HEK293 (cell line): ENCODE data around the gene UGT1A9.

Source experiments
- CTCF ChIA-PET: fragments of 350-600 bp; formaldehyde crosslinking; extraction: SDS; loops from one replicate; lab custom pipeline; 2021; ENCODE audit warnings: antibody characterized with exemption; lab: Yijun Ruan, JAX
- POLR2A ChIA-PET: fragments of 300-600 bp; formaldehyde crosslinking; extraction: SDS; loops from one replicate; lab custom pipeline; 2020; ENCODE audit warnings: antibody characterized with exemption, inconsistent platforms; lab: Yijun Ruan, JAX
- H3K27ac ChIP-seq: fragments of 200-500 bp; sonication (Bioruptor generic); 2 replicates; pipeline ENCODE4 v1.5.1; 2014; ENCODE audit warnings: low read depth, low read length, control low read depth, inconsistent platforms; ENCODE audit errors: extremely low read depth
- H3K36me3 ChIP-seq, 2 experiments: fragments of 200-500 bp in 1 of 2; sonication (Bioruptor generic) in 1 of 2; 1 replicate in 1 of 2; 2 replicates in 1 of 2; pipeline ENCODE4 v1.5.1; 2014 to 2017; ENCODE audit warnings: inconsistent platforms in 2 of 2, low read length in 2 of 2; ENCODE audit not compliant: control insufficient read depth in 2 of 2, insufficient read depth in 1 of 2
- H3K4me1 ChIP-seq: fragments of 200-500 bp; sonication (Bioruptor generic); 2 replicates; pipeline ENCODE4 v1.5.1; 2014; ENCODE audit warnings: mild to moderate bottlenecking, low read length, inconsistent platforms; ENCODE audit not compliant: control insufficient read depth, insufficient read depth
- H3K4me3 ChIP-seq: 2 replicates; pipeline ENCODE4 v1.5.1; 2011; ENCODE audit warnings: low read depth, mild to moderate bottlenecking, control low read depth, low read length, moderate library complexity
- H3K9me3 ChIP-seq: fragments of 200-500 bp; sonication (Bioruptor generic); 2 replicates; pipeline ENCODE4 v1.5.1; 2014; ENCODE audit warnings: low read depth, low read length, inconsistent platforms; ENCODE audit not compliant: control insufficient read depth, insufficient read depth
- HOXA7 ChIP-seq: sonication (generic); formaldehyde crosslinking; IDR thresholded peaks from 2 replicates; pipeline ENCODE4 v1.8.1; 2022; ENCODE audit warnings: missing genetic modification reagents, borderline replicate concordance
- KLF16 ChIP-seq: fragments of 450-650 bp; formaldehyde crosslinking; IDR thresholded peaks from 2 replicates; pipeline ENCODE4 v1.5.1; 2017; ENCODE audit warnings: missing biosample characterization, missing genetic modification characterization
- MEIS1 ChIP-seq: sonication (generic); formaldehyde crosslinking; IDR thresholded peaks from 2 replicates; pipeline ENCODE4 v1.8.1; 2022; ENCODE audit warnings: missing genetic modification reagents, mild to moderate bottlenecking, borderline replicate concordance
- PRDM1 ChIP-seq: fragments of 450-650 bp; formaldehyde crosslinking; IDR thresholded peaks from 2 replicates; pipeline ENCODE4; 2016; ENCODE audit warnings: missing biosample characterization, missing genetic modification characterization
- SP2 ChIP-seq: fragments of 450-650 bp; formaldehyde crosslinking; IDR thresholded peaks from 2 replicates; pipeline ENCODE4 v1.5.1; 2016; ENCODE audit warnings: missing biosample characterization, missing genetic modification characterization
- SP3 ChIP-seq: fragments of 450-650 bp; formaldehyde crosslinking; IDR thresholded peaks from 2 replicates; pipeline ENCODE4 v1.5.1; 2016; ENCODE audit warnings: missing biosample characterization, missing genetic modification characterization
- ZBTB17 ChIP-seq: fragments of 450-650 bp; formaldehyde crosslinking; IDR thresholded peaks from 2 replicates; pipeline ENCODE4 v1.5.1; 2016; ENCODE audit warnings: missing biosample characterization, missing genetic modification characterization
- ZNF146 ChIP-seq: fragments of 450-650 bp; formaldehyde crosslinking; IDR thresholded peaks from 2 replicates; pipeline ENCODE4 v1.5.1; 2016; ENCODE audit warnings: missing biosample characterization, missing genetic modification characterization
- ZNF274 ChIP-seq, 2 experiments: fragments of 200-500 bp in 1 of 2; fragments of 450-650 bp in 1 of 2; sonication (Bioruptor generic) in 1 of 2; formaldehyde crosslinking in 1 of 2; IDR thresholded peaks; 2 replicates each; pipeline versions ENCODE4 v1.5.1 to v1.6.1; 2014 to 2016; ENCODE audit warnings: borderline replicate concordance in 1 of 2, inconsistent platforms in 1 of 2, low read length in 1 of 2, missing biosample characterization in 1 of 2, missing genetic modification characterization in 1 of 2
- ZNF292 ChIP-seq: fragments of 450-650 bp; formaldehyde crosslinking; IDR thresholded peaks from 2 replicates; pipeline ENCODE4 v1.5.1; 2016; ENCODE audit warnings: low read depth, missing biosample characterization, missing genetic modification characterization, borderline replicate concordance
- ZNF37A ChIP-seq: fragments of 450-650 bp; IDR thresholded peaks from 2 replicates; pipeline ENCODE4 v1.5.1; 2018; ENCODE audit warnings: missing biosample characterization, missing genetic modification characterization
- ZNF416 ChIP-seq: fragments of 450-650 bp; formaldehyde crosslinking; IDR thresholded peaks from 2 replicates; pipeline ENCODE4 v1.5.1; 2016; ENCODE audit warnings: missing biosample characterization, missing genetic modification characterization
- ZNF473 ChIP-seq: fragments of 450-650 bp; formaldehyde crosslinking; IDR thresholded peaks from 2 replicates; pipeline ENCODE4 v1.5.1; 2017; ENCODE audit warnings: missing biosample characterization, missing genetic modification characterization
- ZNF585B ChIP-seq: fragments of 450-650 bp; formaldehyde crosslinking; IDR thresholded peaks from 2 replicates; pipeline ENCODE4 v1.5.1; 2016; ENCODE audit warnings: missing biosample characterization, missing genetic modification characterization
- ZNF624 ChIP-seq: fragments of 450-650 bp; formaldehyde crosslinking; IDR thresholded peaks from 2 replicates; pipeline ENCODE4 v1.5.1; 2017; ENCODE audit warnings: missing biosample characterization, missing genetic modification characterization
- ZNF626 ChIP-seq: fragments of 450-650 bp; sonication (Bioruptor Pico); formaldehyde crosslinking; IDR thresholded peaks from 2 replicates; pipeline ENCODE4 v1.5.1; 2018; ENCODE audit warnings: missing biosample characterization, missing genetic modification characterization, inconsistent platforms
- ZNF664 ChIP-seq: fragments of 450-650 bp; formaldehyde crosslinking; IDR thresholded peaks from 2 replicates; pipeline ENCODE4 v1.5.1; 2016; ENCODE audit warnings: missing biosample characterization, missing genetic modification characterization
- ZNF677 ChIP-seq: fragments of 450-650 bp; IDR thresholded peaks from 2 replicates; pipeline ENCODE4 v1.5.0; 2018; ENCODE audit warnings: missing biosample characterization, mild to moderate bottlenecking, missing genetic modification characterization, moderate library complexity
- ZNF707 ChIP-seq: fragments of 450-650 bp; formaldehyde crosslinking; IDR thresholded peaks from 2 replicates; pipeline ENCODE4 v1.5.1; 2016; ENCODE audit warnings: missing biosample characterization, missing genetic modification characterization
- ZNF792 ChIP-seq: fragments of 450-650 bp; formaldehyde crosslinking; IDR thresholded peaks from 2 replicates; pipeline ENCODE4 v1.5.1; 2016; ENCODE audit warnings: missing biosample characterization, missing genetic modification characterization
- ZNF830 ChIP-seq: fragments of 450-650 bp; IDR thresholded peaks from 2 replicates; pipeline ENCODE4 v1.5.0; 2018; ENCODE audit warnings: missing biosample characterization, missing genetic modification characterization, low read depth, mild to moderate bottlenecking, moderate library complexity
- TF ChIP-seq, protein P1 (sequence below): fragments of 450-650 bp; formaldehyde crosslinking; IDR thresholded peaks from 2 replicates; pipeline ENCODE4 v1.5.1; 2016; ENCODE audit warnings: missing biosample characterization, missing genetic modification characterization
- TF ChIP-seq, protein P2 (sequence below): fragments of 450-650 bp; formaldehyde crosslinking; IDR thresholded peaks from 2 replicates; pipeline ENCODE4 v1.5.1; 2016; ENCODE audit warnings: missing biosample characterization, missing genetic modification characterization
- TF ChIP-seq, protein P3 (sequence below): fragments of 450-650 bp; formaldehyde crosslinking; IDR thresholded peaks from 2 replicates; pipeline ENCODE4 v1.5.1; 2016; ENCODE audit warnings: missing biosample characterization, missing genetic modification characterization
- TF ChIP-seq, protein P4 (sequence below): fragments of 450-650 bp; formaldehyde crosslinking; IDR thresholded peaks from 2 replicates; pipeline ENCODE4 v1.5.1; 2017; ENCODE audit warnings: missing biosample characterization, missing genetic modification characterization

UGT1A9 gene

DNA sequence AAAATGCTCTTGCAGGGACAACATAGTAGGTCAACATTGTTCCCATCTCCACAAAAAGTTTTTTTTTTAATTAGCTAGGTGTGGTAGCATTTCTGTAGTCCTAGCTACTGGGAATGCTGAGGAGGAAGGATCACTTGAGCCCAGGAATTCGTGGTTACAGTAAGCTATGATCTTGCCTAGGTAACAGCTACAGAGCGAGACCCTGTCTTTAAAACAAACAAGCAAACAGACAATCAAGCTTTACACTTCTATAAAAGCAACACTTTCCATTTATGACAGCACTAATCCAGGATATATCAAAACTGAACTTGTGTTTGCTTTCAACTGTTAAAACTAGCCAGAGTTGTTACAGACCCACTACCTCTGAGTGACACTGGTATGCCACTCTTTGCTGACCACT lies 69.2 kb downstream of the UGT1A9 start:
- TF ChIP-seq ZNF37A (tag by site-specific recombination) (no peak), ZNF664 (tag by site-specific recombination) (no peak), MEIS1 (CRISPR knock-in tag) (no peak), ZNF792 (tag by site-specific recombination) (no peak), ZNF677 (no peak), PRDM1 (tag by site-specific recombination) (no peak), ZNF416 (tag by site-specific recombination) (no peak), ZNF830 (no peak), HOXA7 (CRISPR knock-in tag) (no peak), ZNF626 (no peak), ZBTB17 (tag by site-specific recombination) (no peak), SP3 (tag by site-specific recombination) (no peak)
- TF ChIP-seq, protein P1, sequence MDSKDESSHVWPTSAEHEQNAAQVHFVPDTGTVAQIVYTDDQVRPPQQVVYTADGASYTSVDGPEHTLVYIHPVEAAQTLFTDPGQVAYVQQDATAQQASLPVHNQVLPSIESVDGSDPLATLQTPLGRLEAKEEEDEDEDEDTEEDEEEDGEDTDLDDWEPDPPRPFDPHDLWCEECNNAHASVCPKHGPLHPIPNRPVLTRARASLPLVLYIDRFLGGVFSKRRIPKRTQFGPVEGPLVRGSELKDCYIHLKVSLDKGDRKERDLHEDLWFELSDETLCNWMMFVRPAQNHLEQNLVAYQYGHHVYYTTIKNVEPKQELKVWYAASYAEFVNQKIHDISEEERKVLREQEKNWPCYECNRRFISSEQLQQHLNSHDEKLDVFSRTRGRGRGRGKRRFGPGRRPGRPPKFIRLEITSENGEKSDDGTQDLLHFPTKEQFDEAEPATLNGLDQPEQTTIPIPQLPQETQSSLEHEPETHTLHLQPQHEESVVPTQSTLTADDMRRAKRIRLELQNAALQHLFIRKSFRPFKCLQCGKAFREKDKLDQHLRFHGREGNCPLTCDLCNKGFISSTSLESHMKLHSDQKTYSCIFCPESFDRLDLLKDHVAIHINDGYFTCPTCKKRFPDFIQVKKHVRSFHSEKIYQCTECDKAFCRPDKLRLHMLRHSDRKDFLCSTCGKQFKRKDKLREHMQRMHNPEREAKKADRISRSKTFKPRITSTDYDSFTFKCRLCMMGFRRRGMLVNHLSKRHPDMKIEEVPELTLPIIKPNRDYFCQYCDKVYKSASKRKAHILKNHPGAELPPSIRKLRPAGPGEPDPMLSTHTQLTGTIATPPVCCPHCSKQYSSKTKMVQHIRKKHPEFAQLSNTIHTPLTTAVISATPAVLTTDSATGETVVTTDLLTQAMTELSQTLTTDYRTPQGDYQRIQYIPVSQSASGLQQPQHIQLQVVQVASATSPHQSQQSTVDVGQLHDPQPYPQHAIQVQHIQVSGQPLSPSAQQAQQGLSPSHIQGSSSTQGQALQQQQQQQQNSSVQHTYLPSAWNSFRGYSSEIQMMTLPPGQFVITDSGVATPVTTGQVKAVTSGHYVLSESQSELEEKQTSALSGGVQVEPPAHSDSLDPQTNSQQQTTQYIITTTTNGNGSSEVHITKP = no peak
- POLR2A ChIA-PET = no interaction called here
- H3K27ac ChIP-seq = no peak overlapping the region

DNA sequence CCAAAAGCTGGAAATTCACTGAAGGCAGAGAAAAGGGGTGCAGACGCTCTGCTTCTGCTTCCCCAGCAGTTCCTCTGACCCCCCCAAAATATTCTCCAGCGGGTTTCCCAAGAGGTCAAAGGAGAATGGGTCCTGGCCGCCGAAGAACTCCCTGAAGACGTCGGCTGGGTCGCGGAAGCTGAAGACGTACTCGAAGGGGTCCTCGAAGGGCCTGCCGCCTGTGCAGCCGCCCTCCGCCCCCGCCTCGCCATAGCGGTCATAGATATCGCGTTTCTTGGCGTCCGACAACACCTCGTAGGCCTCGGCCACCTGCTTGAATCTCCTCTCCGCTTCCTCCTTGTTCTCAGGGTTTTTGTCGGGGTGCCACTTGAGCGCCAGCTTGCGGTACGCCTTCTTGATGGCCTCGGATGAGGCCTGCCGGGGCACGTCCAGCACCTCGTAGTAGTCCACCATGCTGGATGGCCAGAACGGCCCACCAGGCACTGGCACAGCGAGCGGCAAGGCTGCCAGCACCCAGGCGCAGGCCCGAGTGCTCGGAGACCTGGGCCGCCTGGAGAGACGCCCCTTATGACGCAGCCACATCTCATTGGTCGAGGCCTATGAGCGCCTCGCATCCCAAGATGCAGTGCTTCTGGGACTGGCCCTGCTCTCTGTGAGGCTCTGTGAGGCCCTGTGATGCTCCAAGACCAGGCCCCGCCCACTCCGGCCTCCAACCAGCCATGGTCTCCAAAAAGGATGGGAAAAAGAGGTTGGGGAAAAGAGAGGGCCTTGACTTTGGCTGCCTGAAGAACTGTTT lies 72.0 kb downstream of the UGT1A9 start:
- Histone ChIP-seq H3K4me3 (no peak overlapping the region), H3K36me3 (no peaks in the 10 kb centered on the region), H3K4me1 (no peaks in the 10 kb centered on the region), H3K9me3 (no peaks in the 10 kb centered on the region), H3K27ac (no peak overlapping the region)
- POLR2A ChIA-PET = no interaction called here
- CTCF ChIA-PET = no interaction called here
- TF ChIP-seq ZNF274 (IDR thresholded peaks at IDR 0.05; ENCODE audit: low read length) (no peak), ZNF274 (tag by site-specific recombination; IDR thresholded peaks at IDR 0.05; ENCODE audit: borderline replicate concordance) (no peak), ZNF624 (tag by site-specific recombination) (no peak), ZNF707 (tag by site-specific recombination) (no peak), ZNF473 (no peak), ZNF292 (tag by site-specific recombination) (no peak), ZNF585B (tag by site-specific recombination) (no peak), KLF16 (tag by site-specific recombination) (no peak), SP2 (tag by site-specific recombination) (no peak), ZNF146 (no peak)
- TF ChIP-seq, protein P2, sequence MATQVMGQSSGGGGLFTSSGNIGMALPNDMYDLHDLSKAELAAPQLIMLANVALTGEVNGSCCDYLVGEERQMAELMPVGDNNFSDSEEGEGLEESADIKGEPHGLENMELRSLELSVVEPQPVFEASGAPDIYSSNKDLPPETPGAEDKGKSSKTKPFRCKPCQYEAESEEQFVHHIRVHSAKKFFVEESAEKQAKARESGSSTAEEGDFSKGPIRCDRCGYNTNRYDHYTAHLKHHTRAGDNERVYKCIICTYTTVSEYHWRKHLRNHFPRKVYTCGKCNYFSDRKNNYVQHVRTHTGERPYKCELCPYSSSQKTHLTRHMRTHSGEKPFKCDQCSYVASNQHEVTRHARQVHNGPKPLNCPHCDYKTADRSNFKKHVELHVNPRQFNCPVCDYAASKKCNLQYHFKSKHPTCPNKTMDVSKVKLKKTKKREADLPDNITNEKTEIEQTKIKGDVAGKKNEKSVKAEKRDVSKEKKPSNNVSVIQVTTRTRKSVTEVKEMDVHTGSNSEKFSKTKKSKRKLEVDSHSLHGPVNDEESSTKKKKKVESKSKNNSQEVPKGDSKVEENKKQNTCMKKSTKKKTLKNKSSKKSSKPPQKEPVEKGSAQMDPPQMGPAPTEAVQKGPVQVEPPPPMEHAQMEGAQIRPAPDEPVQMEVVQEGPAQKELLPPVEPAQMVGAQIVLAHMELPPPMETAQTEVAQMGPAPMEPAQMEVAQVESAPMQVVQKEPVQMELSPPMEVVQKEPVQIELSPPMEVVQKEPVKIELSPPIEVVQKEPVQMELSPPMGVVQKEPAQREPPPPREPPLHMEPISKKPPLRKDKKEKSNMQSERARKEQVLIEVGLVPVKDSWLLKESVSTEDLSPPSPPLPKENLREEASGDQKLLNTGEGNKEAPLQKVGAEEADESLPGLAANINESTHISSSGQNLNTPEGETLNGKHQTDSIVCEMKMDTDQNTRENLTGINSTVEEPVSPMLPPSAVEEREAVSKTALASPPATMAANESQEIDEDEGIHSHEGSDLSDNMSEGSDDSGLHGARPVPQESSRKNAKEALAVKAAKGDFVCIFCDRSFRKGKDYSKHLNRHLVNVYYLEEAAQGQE (tag by site-specific recombination) = no peak
- TF ChIP-seq, protein P3, sequence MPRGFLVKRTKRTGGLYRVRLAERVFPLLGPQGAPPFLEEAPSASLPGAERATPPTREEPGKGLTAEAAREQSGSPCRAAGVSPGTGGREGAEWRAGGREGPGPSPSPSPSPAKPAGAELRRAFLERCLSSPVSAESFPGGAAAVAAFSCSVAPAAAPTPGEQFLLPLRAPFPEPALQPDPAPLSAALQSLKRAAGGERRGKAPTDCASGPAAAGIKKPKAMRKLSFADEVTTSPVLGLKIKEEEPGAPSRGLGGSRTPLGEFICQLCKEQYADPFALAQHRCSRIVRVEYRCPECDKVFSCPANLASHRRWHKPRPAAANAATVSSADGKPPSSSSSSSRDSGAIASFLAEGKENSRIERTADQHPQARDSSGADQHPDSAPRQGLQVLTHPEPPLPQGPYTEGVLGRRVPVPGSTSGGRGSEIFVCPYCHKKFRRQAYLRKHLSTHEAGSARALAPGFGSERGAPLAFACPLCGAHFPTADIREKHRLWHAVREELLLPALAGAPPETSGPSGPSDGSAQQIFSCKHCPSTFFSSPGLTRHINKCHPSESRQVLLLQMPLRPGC (tag by site-specific recombination) = no peak
- TF ChIP-seq, protein P4, sequence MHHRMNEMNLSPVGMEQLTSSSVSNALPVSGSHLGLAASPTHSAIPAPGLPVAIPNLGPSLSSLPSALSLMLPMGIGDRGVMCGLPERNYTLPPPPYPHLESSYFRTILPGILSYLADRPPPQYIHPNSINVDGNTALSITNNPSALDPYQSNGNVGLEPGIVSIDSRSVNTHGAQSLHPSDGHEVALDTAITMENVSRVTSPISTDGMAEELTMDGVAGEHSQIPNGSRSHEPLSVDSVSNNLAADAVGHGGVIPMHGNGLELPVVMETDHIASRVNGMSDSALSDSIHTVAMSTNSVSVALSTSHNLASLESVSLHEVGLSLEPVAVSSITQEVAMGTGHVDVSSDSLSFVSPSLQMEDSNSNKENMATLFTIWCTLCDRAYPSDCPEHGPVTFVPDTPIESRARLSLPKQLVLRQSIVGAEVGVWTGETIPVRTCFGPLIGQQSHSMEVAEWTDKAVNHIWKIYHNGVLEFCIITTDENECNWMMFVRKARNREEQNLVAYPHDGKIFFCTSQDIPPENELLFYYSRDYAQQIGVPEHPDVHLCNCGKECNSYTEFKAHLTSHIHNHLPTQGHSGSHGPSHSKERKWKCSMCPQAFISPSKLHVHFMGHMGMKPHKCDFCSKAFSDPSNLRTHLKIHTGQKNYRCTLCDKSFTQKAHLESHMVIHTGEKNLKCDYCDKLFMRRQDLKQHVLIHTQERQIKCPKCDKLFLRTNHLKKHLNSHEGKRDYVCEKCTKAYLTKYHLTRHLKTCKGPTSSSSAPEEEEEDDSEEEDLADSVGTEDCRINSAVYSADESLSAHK (tag by site-specific recombination) = no peak

More for the DNA sequence above, 69.2 kb downstream of the UGT1A9 start:
- H3K36me3 ChIP-seq = no peaks in the 10 kb centered on the region
- no peaks in the 10 kb centered on the region for H3K4me1 ChIP-seq
- H3K4me3 ChIP-seq = no peak overlapping the region
- CTCF ChIA-PET = no interaction called here
- no peaks in the 10 kb centered on the region for H3K9me3 ChIP-seq
